Body of pancreas (tissue), 4 donors: ENCODE results near the gene UBAC2. TPM values are rescaled to one million over a fixed set of nuclear protein-coding genes. Genes with fewer than 3 reads are reported as not detected.
"Not testable (repeated sequence)": the region's sequence is repeated elsewhere in the genome, so short reads cannot be mapped to it uniquely, and the experiment has no call there.

Source experiments
- ATAC-seq: fragments of 150-250 bp; one replicate; pipeline ENCODE4 v1.9.1; 2016
- DNase-seq, 4 donors: peaks; one replicate each; pipeline ENCODE4 v3.0.0-alpha.2; 2019
- H3K27ac ChIP-seq, 4 donors: fragments of 200-600 bp; sonication (generic); 1 replicate in 3 of 4; 2 replicates in 1 of 4; pipeline versions ENCODE4 v1.5.1 to v1.6.1; 2016 to 2019; ENCODE audit warnings: mild to moderate bottlenecking in 1 of 4, mixed read lengths in 1 of 4, moderate library complexity in 1 of 4
- H3K27me3 ChIP-seq, 2 donors: fragments of 200-600 bp; sonication (generic); one replicate each; pipeline ENCODE4 v1.6.0; 2016; ENCODE audit warnings: mild to moderate bottlenecking in 1 of 2
- H3K36me3 ChIP-seq, 2 donors: fragments of 200-600 bp; sonication (generic); replicated peaks in 1 of 2; 2 replicates each; pipeline ENCODE4 v1.5.1; 2016; ENCODE audit warnings: low read depth in 2 of 2; ENCODE audit not compliant: insufficient read depth in 1 of 2
- H3K4me1 ChIP-seq: fragments of 200-600 bp; sonication (generic); one replicate; pipeline ENCODE4 v1.6.0; 2016
- H3K4me3 ChIP-seq, 2 donors: fragments of 200-600 bp; sonication (generic); 1 replicate in 1 of 2; 2 replicates in 1 of 2; pipeline ENCODE4 v1.5.1; 2016 to 2019
- H3K9me3 ChIP-seq, 3 donors: fragments of 200-600 bp; sonication (generic); 1 replicate in 2 of 3; 2 replicates in 1 of 3; pipeline ENCODE4 v1.5.1; 2016
- CTCF ChIP-seq, 7 experiments: fragments of 450-650 bp in 4 of 7; fragments of 200-600 bp in 3 of 7; sonication (generic) in 3 of 7; IDR thresholded peaks; one replicate each; pipeline ENCODE4 v1.5.1; 2016 to 2019; ENCODE audit warnings: antibody characterized with exemption in 7 of 7
- POLR2A ChIP-seq, 3 donors: fragments of 450-650 bp; IDR thresholded peaks; one replicate each; pipeline ENCODE4 v1.6.1; 2016; ENCODE audit warnings: antibody characterized with exemption in 3 of 3, mild to moderate bottlenecking in 2 of 3
- WGBS, 2 donors: methylation state at CpG; one replicate each; pipeline ENCODE4 v1.1.5; 2017; 5-methylcytosine and 5-hydroxymethylcytosine counted together
- intact Hi-C: fragments of 100-400 bp; cut with DNase I; formaldehyde crosslinking; loops from one replicate; pipeline ENCODE4 v1.15.1; 2023
- total RNA-seq, 2 donors: library from RNA; depleted of rRNA; stranded (reverse); fragments of >200 nt; gene quantifications; one replicate each; pipeline ENCODE4 v1.1.0, GENCODE V29; 2016

The UBAC2 gene
- total RNA-seq, 2 donors from 2014 or later, result 21.4 to 27.2 TPM

GRCh38 chr13:99206226-99206625 is 5.6 kb downstream of the UBAC2 start:
- TF ChIP-seq POLR2A (IDR thresholded peaks at IDR 0.05) (no peak), CTCF (IDR thresholded peaks at IDR 0.05) (no peak)
- ATAC-seq, result no peak
- H3K27ac ChIP-seq, result no peak overlapping the region
- H3K4me3 ChIP-seq, result no peak overlapping the region
- WGBS, 2 donors, result 96 to 100% methylated on average over 8 of the region's 8 CpGs
- no peaks in the 10 kb centered on the region for H3K36me3 ChIP-seq
- no peak for DNase-seq
- intact Hi-C loops, result no loop called here
- H3K9me3 ChIP-seq, result no peaks in the 10 kb centered on the region
- H3K27me3 ChIP-seq, result no peaks in the 10 kb centered on the region
- H3K4me1 ChIP-seq, result peaks cover 21% of the 10 kb centered on the region

- no peak for DNase-seq
- ATAC-seq, result no peak
- Histone ChIP-seq H3K27me3 (no peaks in the 10 kb centered on the region), H3K4me1 (peaks cover 16% of the 10 kb centered on the region), H3K36me3 (no peaks in the 10 kb centered on the region), H3K9me3 (no peaks in the 10 kb centered on the region), H3K27ac (no peak overlapping the region), H3K4me3 (no peak overlapping the region)
- intact Hi-C loops, result no loop called here
- WGBS, 2 donors, result 91 to 95% methylated on average over 5 of the region's 5 CpGs
- TF ChIP-seq POLR2A (IDR thresholded peaks at IDR 0.05) (no peak), CTCF (IDR thresholded peaks at IDR 0.05) (no peak)
These were observed 6.2 kb downstream of the UBAC2 start for GRCh38 chr13:99206873-99207272.

- Histone ChIP-seq H3K4me1 (peaks cover 10% of the 10 kb centered on the region), H3K27ac (no peak overlapping the region), H3K36me3 (no peaks in the 10 kb centered on the region), H3K27me3 (no peaks in the 10 kb centered on the region), H3K4me3 (no peak overlapping the region), H3K9me3 (no peaks in the 10 kb centered on the region)
- no peak for ATAC-seq
- intact Hi-C loops, result no loop called here
- TF ChIP-seq POLR2A (IDR thresholded peaks at IDR 0.05), result no peak
- no peak for TF ChIP-seq CTCF (IDR thresholded peaks at IDR 0.05)
- WGBS, 2 donors, result 89 to 93% methylated on average over 7 of the region's 7 CpGs
- no peak for DNase-seq
These were observed 6.9 kb downstream of the UBAC2 start for GRCh38 chr13:99207511-99207910.

GRCh38 chr13:99208185-99208584 is 7.5 kb downstream of the UBAC2 start:
- Histone ChIP-seq H3K4me3 (no peak overlapping the region), H3K36me3 (no peaks in the 10 kb centered on the region), H3K27ac (no peak overlapping the region), H3K9me3 (no peaks in the 10 kb centered on the region), H3K4me1 (peaks cover 6% of the 10 kb centered on the region), H3K27me3 (no peaks in the 10 kb centered on the region)
- no peak for DNase-seq
- WGBS, 2 donors, result 85 to 91% methylated on average over 3 of the region's 3 CpGs
- no peak for ATAC-seq
- intact Hi-C loops, result no loop called here
- TF ChIP-seq CTCF (IDR thresholded peaks at IDR 0.05) (no peak), POLR2A (IDR thresholded peaks at IDR 0.05) (no peak)

GRCh38 chr13:99208845-99209527 is 8.3 kb downstream of the UBAC2 start:
- Histone ChIP-seq H3K4me3 (no peak overlapping the region), H3K27me3 (no peaks in the 10 kb centered on the region), H3K27ac (no peak overlapping the region), H3K36me3 (no peaks in the 10 kb centered on the region), H3K4me1 (no peaks in the 10 kb centered on the region), H3K9me3 (no peaks in the 10 kb centered on the region)
- DNase-seq (no peak), ATAC-seq (no peak)
- TF ChIP-seq CTCF (IDR thresholded peaks at IDR 0.05) (no peak), POLR2A (IDR thresholded peaks at IDR 0.05) (no peak)
- WGBS, 2 donors, result 80 to 84% methylated on average over 8 of the region's 8 CpGs
- intact Hi-C loops, result no loop called here

GRCh38 chr13:99210627-99211026 is 10.0 kb downstream of the UBAC2 start:
- H3K27me3 ChIP-seq, H3K36me3 ChIP-seq, DNase-seq, H3K27ac ChIP-seq, H3K4me1 ChIP-seq, H3K4me3 ChIP-seq, intact Hi-C loops, ATAC-seq, H3K9me3 ChIP-seq: not testable (repeated sequence)
- 89 to 94% methylated on average over 9 of the region's 9 CpGs for WGBS, 2 donors
